WI38 (cell line): Measurements from ENCODE around the gene NRP2.

Experiments used
- H3K4me3 ChIP-seq: 2 replicates; pipeline ENCODE4 v1.5.1; 2011; ENCODE audit warnings: low read depth, mild to moderate bottlenecking, control low read depth, low read length
- CTCF ChIP-seq: IDR thresholded peaks from 2 replicates; pipeline ENCODE4 v1.5.1; 2012; ENCODE audit warnings: low read depth, mild to moderate bottlenecking, control low read depth, low read length

Gene NRP2

GRCh38 chr2:205796805-205797313, 114.6 kb downstream of the NRP2 start:
- TF ChIP-seq CTCF, result no peak
- H3K4me3 ChIP-seq, result no peak overlapping the region

GRCh38 chr2:205797866-205798265, 115.6 kb downstream of the NRP2 start:
- TF ChIP-seq CTCF, result no peak

GRCh38 chr2:205800224-205800623, 117.9 kb downstream of the NRP2 start:
- H3K4me3 ChIP-seq, result no peak overlapping the region
- no peak for TF ChIP-seq CTCF

More at GRCh38 chr2:205797866-205798265, 115.6 kb downstream of the NRP2 start:
- no peak overlapping the region for H3K4me3 ChIP-seq

GRCh38 chr2:205800773-205801172, 118.5 kb downstream of the NRP2 start:
- H3K4me3 ChIP-seq, result no peak overlapping the region
- no peak for TF ChIP-seq CTCF

- no peak for TF ChIP-seq CTCF
- no peak overlapping the region for H3K4me3 ChIP-seq
Observed at GRCh38 chr2:205802065-205802464, 119.8 kb downstream of the NRP2 start.

GRCh38 chr2:205802941-205803340, 120.6 kb downstream of the NRP2 start:
- TF ChIP-seq CTCF, result no peak
- no peak overlapping the region for H3K4me3 ChIP-seq

GRCh38 chr2:205803500-205803899, 121.2 kb downstream of the NRP2 start:
- TF ChIP-seq CTCF, result no peak

More at GRCh38 chr2:205803500-205803899, 121.2 kb downstream of the NRP2 start:
- H3K4me3 ChIP-seq, result no peak overlapping the region
